Sigmoid colon (tissue), 4 donors: ENCODE measurements around the gene ATL2.

Experiments used
- POLR2A ChIP-seq, 2 donors: fragments of 450-650 bp; IDR thresholded peaks; one replicate each; pipeline ENCODE4 v1.6.1; 2016; ENCODE audit warnings: antibody characterized with exemption in 2 of 2, mild to moderate bottlenecking in 2 of 2, moderate library complexity in 2 of 2
- POLR2AphosphoS5 ChIP-seq, 4 donors: sonication (generic); formaldehyde crosslinking; IDR thresholded peaks; one replicate each; pipeline ENCODE4 v1.6.1; 2017; ENCODE audit warnings: antibody characterized with exemption in 4 of 4
- TF ChIP-seq, protein P1 (sequence below), 4 experiments: fragments of 450-650 bp in 3 of 4; fragments of 200-600 bp in 1 of 4; IDR thresholded peaks; one replicate each; pipeline ENCODE4 v1.5.1; 2016 to 2019; ENCODE audit warnings: antibody characterized with exemption in 4 of 4, mild to moderate bottlenecking in 3 of 4, moderate library complexity in 2 of 4

DNA sequence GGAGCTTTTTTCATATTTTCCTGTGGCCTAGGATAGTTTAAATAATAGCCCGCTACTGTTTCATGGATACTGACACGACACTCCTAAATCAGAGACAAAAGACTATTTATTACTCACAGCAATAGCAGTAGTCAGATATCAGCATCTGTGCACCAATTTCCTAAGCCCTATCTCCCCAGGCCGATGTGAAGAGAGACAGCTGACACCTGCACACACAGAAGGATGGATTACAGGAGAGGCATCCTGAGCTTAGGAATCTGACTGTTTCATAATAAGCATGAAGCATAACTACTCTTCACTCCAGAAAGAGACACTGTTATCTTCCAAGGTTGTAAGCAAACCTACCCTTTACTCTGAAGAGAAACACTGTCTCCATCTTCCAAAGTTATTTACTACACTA is 105.4 kb downstream of the ATL2 start:
- TF ChIP-seq, protein P1, sequence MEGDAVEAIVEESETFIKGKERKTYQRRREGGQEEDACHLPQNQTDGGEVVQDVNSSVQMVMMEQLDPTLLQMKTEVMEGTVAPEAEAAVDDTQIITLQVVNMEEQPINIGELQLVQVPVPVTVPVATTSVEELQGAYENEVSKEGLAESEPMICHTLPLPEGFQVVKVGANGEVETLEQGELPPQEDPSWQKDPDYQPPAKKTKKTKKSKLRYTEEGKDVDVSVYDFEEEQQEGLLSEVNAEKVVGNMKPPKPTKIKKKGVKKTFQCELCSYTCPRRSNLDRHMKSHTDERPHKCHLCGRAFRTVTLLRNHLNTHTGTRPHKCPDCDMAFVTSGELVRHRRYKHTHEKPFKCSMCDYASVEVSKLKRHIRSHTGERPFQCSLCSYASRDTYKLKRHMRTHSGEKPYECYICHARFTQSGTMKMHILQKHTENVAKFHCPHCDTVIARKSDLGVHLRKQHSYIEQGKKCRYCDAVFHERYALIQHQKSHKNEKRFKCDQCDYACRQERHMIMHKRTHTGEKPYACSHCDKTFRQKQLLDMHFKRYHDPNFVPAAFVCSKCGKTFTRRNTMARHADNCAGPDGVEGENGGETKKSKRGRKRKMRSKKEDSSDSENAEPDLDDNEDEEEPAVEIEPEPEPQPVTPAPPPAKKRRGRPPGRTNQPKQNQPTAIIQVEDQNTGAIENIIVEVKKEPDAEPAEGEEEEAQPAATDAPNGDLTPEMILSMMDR (IDR thresholded peaks at IDR 0.05): no peak
- TF ChIP-seq POLR2A (IDR thresholded peaks at IDR 0.05) (no peak), POLR2AphosphoS5 (IDR thresholded peaks at IDR 0.05) (no peak)
